ENCODE data around the gene KRTAP5-5.
"Not testable (repeated sequence)": the region's sequence is repeated elsewhere in the genome, so short reads cannot be mapped to it uniquely, and the experiment has no call there.

The KRTAP5-5 gene

DNA sequence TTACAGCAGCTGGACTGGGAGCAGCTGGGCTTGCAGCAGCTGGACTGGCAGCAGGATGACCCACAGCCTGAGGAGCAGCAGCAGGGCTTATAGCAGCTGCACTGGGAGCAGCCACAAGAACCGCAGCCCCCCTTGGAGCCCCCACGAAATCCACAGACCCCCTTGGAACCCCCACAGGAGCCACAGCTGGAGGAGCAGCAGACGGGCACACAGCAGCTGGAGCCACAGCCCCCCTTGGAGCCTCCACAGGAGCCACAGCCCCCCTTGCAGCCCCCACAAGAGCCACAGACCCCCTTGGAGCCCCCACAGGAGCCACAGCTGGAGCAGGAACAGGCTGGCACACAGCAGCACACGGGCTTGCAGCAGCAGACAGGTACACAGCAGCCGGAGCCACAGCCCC lies 21.7 kb upstream of the KRTAP5-5 start:
- DNase-seq, result not testable (repeated sequence)

DNA sequence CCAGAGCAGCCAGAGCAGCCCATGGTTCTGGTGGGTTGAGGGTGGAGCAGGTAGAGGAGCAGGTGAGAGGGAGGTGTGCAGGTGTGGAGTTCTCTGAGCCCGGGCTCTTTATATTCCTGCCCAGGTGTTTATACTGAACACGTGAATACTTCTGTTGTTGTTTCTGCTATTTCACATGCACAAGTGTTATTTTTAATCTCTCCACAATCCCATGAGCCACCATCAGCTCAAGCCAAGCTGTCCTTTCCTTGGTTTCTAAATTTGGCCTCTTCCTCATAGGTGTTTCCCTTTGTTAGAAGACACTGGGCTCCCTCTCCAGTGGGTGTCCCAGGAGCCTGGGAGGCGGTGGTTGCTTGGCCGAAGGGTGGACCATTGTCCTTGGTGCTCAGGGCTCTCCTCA lies 21.2 kb upstream of the KRTAP5-5 start, which contains the start of gene KRTAP5-3:
TSS of gene KRTAP5-3 (minus strand) at position 101 of the 400 bp plus-strand sequence. CDS start at position 23, 78 bp downstream.
- no peak for DNase-seq

DNA sequence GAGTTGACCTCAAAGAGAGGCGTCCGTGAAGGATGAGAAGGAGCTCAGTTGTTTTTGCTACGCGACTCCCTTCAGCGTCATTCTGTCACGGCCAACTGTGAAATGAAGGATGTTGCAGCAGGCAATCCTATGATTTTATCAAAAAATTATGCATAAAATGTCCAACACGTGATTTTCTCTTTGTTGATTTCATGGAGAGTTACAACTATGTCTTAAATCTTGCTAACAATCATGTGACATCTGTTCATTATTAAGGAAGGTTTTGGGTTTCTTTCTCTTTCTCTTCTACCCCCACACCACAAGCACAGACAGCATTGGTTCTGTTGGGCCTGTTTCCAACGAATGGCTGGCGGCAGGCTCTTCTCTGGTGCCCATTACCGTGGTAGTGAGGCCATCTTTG lies 11.3 kb upstream of the KRTAP5-5 start:
- DNase-seq, result no peak

DNA sequence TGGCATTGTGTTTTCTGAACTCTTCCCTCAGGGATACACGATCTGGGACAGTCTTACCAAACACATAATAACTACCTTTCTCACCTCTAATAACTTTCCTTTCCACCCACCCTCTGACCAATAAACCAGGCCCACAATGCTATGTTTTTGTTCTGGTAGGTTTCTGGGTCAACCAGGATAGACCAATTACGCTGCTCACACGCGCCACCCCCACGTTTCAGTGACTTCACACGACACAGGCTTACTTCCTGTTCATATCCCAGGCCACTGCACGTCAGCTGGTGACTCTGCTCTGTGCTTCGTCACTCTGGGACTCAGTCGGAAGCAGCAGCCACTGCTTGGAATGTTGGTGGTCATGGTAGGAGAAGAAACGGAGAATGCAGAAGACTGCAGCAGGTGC lies 10.1 kb upstream of the KRTAP5-5 start:
- no peak for DNase-seq

- DNase-seq, result no peak
Measured at GRCh38 chr11:1622086-1622485, 7.5 kb upstream of the KRTAP5-5 start, which contains the start of gene KRTAP5-4. TSS of gene KRTAP5-4 (minus strand) at chr11:1622138. CDS start at chr11:1622093, 45 bp downstream.

- no peak for DNase-seq
Measured at GRCh38 chr11:1623716-1624115, 5.9 kb upstream of the KRTAP5-5 start.

GRCh38 chr11:1624621-1625020 lies 5.0 kb upstream of the KRTAP5-5 start:
- no peak for DNase-seq

DNA sequence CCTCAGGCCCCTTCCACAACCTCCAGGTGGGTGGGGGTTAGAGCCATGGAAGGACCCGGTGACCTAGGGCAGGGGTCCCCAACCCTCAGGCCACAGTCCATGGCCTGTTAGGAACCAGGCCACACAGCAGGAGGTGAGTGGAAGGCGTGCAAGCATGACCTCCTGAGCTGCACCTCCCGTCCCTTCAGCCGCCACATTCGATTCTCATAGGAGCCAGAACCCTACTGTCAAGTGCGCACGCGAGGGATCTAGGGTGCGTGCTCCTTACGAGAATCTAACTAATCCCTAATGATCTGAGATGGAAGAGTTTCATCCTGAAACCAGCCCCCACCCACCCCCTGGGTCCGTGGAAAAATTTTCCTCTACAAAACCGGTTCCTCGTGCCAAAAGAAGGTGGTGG lies 4.0 kb upstream of the KRTAP5-5 start:
- DNase-seq, result no peak

DNA sequence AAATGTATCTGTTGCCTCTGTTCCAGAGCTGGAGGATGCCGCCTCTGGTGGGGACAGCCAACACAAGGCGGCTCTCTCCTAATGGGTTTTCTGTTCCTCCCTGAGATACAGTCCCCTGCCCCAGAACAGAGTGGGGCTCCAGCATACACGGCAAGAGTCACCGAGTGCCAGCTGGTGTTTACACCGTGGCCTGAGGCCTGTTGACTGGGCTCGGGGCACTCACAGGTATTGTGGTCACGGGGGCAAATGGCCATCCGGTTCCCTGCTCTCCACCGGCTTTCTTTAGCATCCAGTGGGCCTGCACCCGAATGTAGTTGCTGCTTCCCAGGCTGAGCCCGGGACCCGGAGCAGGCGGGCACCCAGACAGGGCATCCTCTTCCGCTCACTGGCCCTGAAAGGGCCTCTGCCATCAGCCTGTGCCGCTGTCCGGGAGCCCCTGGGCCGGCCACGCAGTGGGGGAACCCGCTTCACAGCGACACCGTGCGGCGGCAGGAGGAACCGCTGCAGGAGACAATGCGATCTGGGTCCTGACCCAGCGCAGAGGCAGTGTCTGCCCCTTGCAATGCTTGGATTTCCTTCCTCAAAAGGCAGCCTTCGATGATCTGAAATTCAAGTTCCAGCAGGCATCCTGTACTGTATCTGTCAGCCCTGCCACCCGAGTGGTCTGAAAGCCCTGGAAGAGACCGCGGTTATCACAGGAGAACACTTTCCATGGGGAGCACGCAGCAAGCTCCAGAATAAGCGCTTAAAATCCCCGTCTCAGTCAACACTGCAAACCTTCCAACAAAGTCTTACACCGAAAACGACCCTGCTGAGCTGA lies 859 bp upstream of the KRTAP5-5 start:
- DNase-seq, result peak; percentile 62

DNA sequence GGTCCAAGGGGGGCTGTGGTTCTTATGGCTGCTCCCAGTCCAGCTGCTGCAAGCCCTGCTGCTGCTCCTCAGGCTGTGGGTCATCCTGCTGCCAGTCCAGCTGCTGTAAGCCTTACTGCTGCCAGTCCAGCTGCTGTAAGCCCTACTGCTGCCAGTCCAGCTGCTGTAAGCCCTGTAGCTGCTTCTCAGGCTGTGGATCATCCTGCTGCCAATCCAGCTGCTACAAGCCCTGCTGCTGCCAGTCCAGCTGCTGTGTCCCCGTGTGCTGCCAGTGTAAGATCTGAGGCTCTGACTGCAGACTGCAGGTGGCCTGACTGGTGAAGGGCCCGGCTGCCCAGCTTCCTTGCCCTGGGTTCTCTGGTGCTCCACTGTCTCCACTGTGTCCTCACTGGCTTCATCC lies 696 bp downstream of the KRTAP5-5 start:
- DNase-seq, result no peak

GRCh38 chr11:1631066-1631568 lies 1.5 kb downstream of the KRTAP5-5 start:
- no peak for DNase-seq

DNA sequence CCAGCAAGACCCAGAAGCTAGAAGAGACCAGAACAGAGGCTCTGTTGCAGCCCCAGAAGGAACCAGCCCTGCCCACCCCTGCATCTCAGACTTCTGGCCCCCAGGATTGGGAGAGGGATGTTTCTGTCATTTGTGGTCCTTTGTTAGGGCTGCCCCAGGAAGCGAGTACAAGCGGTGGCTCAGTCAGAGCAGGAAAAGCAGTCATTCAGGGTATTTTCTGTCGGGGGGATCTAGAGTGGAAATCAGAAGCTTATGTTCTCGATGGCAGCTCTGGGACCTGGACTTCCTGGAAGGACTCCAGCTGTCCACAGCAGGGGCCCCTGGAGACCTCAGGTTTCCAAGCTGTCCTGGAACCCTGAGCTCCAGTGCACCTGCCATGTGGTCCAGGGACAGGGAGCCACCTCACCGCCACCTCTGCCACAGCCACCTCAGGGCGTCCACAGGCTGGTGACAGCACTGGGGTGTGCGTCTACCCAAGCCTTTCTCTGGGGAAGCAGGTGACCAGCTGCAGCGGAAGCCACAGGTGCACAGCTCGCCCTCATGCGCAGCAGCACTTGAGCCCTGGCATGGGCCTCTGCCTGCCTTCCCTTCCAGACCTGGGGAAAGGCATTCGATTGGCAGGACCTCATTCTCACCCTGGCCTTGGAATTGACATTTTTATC lies 2.6 kb downstream of the KRTAP5-5 start:
- no peak for DNase-seq

- no peak for DNase-seq
Measured at GRCh38 chr11:1633864-1634263, 4.3 kb downstream of the KRTAP5-5 start.

DNA sequence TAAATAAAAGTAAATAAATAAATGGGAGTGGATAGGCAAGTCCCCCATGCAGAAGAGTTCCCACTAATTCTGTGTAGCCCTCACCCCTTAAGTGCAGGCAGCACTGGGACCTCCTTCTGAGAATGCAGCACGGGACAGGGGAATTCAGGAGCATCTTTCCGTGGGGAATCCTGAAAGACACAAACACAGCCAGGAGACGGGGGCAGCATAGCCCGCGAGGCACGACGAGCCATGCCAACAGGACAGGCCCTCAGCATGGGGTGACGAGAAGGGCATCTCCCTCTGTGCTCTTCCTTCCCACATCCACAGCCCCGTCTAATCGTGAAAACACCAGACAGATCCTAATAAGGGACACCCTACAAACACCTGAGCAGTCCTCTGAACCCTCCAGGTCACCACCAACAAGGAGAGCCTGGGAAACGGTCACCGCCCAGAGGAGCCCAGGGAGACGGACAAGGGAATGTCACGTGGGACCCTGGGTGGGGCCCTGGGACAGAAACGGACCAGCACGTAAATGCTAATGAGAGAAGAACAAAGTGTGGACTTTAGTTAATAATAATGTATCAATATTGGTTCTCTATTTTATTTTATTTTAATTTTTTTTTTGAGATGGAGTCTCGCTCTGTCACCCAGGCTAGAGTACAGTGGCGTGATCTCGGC lies 6.8 kb downstream of the KRTAP5-5 start:
- DNase-seq, result no peak

DNA sequence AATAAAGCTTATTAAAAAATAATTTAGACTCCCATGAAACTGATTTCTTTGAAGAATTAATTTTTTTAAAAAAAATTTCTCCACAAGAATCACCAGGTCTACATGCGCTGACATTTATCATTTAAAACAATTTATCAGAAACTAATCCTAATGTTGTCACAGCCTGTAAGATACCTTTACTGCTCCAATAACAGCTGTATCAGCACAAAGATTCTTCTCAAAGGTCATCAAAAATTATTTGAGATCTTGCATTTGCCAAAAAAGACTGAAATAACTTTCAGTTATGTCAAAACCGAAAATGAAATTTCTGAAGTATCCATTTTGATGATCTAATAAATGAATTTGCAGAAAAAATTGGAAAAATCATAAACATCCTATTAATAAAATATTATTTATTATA lies 8.1 kb downstream of the KRTAP5-5 start:
- no peak for DNase-seq

GRCh38 chr11:1638344-1638743 lies 8.8 kb downstream of the KRTAP5-5 start:
- DNase-seq, result no peak

GRCh38 chr11:1639102-1639620 lies 9.6 kb downstream of the KRTAP5-5 start:
- DNase-seq, result no peak

GRCh38 chr11:1639666-1640065 lies 10.1 kb downstream of the KRTAP5-5 start:
- DNase-seq, result no peak

- DNase-seq, result no peak
Measured at GRCh38 chr11:1640076-1640946, 10.7 kb downstream of the KRTAP5-5 start.

GRCh38 chr11:1641096-1641495 lies 11.5 kb downstream of the KRTAP5-5 start:
- DNase-seq, result no peak

DNA sequence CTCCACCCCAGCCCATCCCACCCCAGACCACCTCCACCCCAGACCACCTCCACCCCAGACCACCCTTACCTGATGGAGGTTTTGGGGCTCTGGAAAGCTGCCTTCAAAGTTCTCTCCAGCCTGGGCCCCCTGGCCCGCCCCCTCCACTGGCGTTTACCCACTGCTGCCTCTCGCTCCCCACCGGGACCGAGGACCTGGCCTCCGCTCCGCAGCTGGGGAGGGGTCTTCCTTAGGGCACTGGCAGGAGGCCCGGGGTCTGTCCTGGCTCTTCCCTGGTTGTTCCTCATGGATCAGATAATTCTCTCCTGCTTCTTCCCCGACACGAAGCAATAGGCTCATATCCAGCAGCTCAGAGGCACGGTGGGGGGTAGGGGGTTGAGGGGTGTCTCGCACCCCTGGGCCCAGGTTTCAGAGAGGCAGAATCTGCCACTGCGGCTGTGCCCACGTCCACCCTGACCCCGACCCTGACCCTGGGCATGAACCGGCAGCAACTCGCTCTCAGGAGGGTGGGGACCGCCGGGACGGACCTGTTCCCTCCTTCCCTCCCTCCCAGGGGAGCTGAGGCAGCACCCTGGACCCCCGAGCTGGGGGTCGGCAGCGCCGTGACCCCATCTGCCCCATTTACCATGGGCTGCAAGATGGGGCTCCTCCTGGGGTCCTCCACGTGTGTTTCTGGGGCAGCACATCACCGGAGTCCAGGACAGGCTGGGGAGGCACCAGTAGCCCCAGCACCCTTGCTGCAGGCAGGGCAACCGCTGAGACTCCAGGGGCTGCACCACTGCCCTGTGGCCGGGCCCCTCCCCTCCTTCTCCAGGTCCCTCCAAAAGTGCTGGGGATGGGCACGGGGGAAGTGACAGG lies 12.9 kb downstream of the KRTAP5-5 start:
- no peak for DNase-seq

Measured in left hindlimb (tissue), 1 donor.